ENCODE data around the gene GPC3.

DNA sequence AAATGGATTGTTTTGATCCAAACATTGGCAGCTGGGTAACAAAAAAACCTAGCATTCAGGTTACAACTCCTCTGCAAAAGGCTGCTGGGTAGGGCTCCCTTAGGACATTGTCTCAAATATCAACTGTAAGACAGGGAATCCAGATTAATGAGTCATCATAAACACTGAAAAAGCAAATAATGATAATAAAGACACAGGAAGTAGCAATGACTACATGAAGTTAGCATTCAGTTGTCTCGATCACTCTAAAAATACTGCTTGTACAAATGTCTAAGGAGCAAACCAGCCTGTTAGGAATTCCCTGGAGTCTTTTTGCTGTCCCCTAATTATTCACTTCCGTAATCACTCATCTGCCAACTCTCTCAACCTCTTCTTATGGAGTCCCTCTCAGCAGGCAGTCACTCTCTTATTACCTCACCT, 259.2 kb downstream of the GPC3 start:
- TF ChIP-seq, protein P1, sequence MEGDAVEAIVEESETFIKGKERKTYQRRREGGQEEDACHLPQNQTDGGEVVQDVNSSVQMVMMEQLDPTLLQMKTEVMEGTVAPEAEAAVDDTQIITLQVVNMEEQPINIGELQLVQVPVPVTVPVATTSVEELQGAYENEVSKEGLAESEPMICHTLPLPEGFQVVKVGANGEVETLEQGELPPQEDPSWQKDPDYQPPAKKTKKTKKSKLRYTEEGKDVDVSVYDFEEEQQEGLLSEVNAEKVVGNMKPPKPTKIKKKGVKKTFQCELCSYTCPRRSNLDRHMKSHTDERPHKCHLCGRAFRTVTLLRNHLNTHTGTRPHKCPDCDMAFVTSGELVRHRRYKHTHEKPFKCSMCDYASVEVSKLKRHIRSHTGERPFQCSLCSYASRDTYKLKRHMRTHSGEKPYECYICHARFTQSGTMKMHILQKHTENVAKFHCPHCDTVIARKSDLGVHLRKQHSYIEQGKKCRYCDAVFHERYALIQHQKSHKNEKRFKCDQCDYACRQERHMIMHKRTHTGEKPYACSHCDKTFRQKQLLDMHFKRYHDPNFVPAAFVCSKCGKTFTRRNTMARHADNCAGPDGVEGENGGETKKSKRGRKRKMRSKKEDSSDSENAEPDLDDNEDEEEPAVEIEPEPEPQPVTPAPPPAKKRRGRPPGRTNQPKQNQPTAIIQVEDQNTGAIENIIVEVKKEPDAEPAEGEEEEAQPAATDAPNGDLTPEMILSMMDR (IDR thresholded peaks at IDR 0.05): no peak
- no peak for TF ChIP-seq POLR2A (IDR thresholded peaks at IDR 0.05)
